Keratinocyte (primary cell): ENCODE data around the gene CEP170B. TPM values are rescaled to one million over a fixed set of nuclear protein-coding genes. Genes with fewer than 3 reads are reported as not detected.

ENCODE experiments used
- DNase-seq: peaks from one replicate; pipeline ENCODE4 v3.0.0-alpha.2; 2011; ENCODE audit warnings: low read depth, missing footprints, low spot score
- FAIRE-seq: peaks from 2 replicates; lab custom pipeline; 2011; peaks lifted over from hg19 to GRCh38; lab: Jason Lieb, UNC
- H2AFZ ChIP-seq: 2 replicates; pipeline ENCODE4 v1.6.0; 2012; ENCODE audit warnings: low read length, control low read depth, inconsistent platforms; ENCODE audit not compliant: control insufficient read depth
- H3K27ac ChIP-seq: 2 replicates; pipeline ENCODE4 v1.5.1; 2011; ENCODE audit warnings: low read length; ENCODE audit not compliant: control insufficient read depth, insufficient read depth
- H3K27me3 ChIP-seq: 3 replicates; pipeline ENCODE4 v1.6.0; 2011; ENCODE audit warnings: low read length; ENCODE audit not compliant: control insufficient read depth, insufficient read depth; ENCODE audit errors: extremely low read depth
- H3K36me3 ChIP-seq, 2 experiments: 2 replicates in 1 of 2; 3 replicates in 1 of 2; pipeline ENCODE4 v1.5.1; 2011; ENCODE audit warnings: low read length in 2 of 2, mild to moderate bottlenecking in 1 of 2; ENCODE audit not compliant: control insufficient read depth in 2 of 2, insufficient read depth in 2 of 2; ENCODE audit errors: extremely low read depth in 1 of 2
- H3K4me1 ChIP-seq: 3 replicates; pipeline ENCODE4 v1.5.1; 2011; ENCODE audit warnings: low read length; ENCODE audit not compliant: control insufficient read depth, insufficient read depth; ENCODE audit errors: extremely low read depth
- H3K4me2 ChIP-seq: 3 replicates; pipeline ENCODE4 v1.6.0; 2011; ENCODE audit warnings: low read depth, low read length; ENCODE audit not compliant: control insufficient read depth, insufficient read depth; ENCODE audit errors: extremely low read depth
- H3K4me3 ChIP-seq, 3 experiments: fragments of 200-600 bp in 1 of 3; sonication (generic) in 1 of 3; 2 replicates in 2 of 3; 3 replicates in 1 of 3; pipeline ENCODE4 v1.5.1; 2011 to 2016; ENCODE audit warnings: low read length in 3 of 3, mild to moderate bottlenecking in 3 of 3, control low read depth in 2 of 3, inconsistent platforms in 1 of 3, low read depth in 1 of 3, mixed read lengths in 1 of 3, mixed run types in 1 of 3, moderate library complexity in 1 of 3; ENCODE audit not compliant: control insufficient read depth in 2 of 3, insufficient read depth in 2 of 3; ENCODE audit errors: extremely low read depth in 1 of 3
- H3K79me2 ChIP-seq: 2 replicates; pipeline ENCODE4 v1.6.0; 2012; ENCODE audit warnings: low read length; ENCODE audit not compliant: control insufficient read depth, insufficient read depth
- H3K9ac ChIP-seq: 3 replicates; pipeline ENCODE4 v1.6.0; 2011; ENCODE audit warnings: low read length; ENCODE audit not compliant: control insufficient read depth, insufficient read depth; ENCODE audit errors: extremely low read depth
- H3K9me1 ChIP-seq: 3 replicates; pipeline ENCODE4 v1.6.0; 2011; ENCODE audit warnings: low read length; ENCODE audit not compliant: control insufficient read depth, insufficient read depth; ENCODE audit errors: extremely low read depth
- H3K9me3 ChIP-seq: 2 replicates; pipeline ENCODE4 v1.5.1; 2012; ENCODE audit warnings: low read depth, low read length; ENCODE audit not compliant: control insufficient read depth
- H4K20me1 ChIP-seq: 3 replicates; pipeline ENCODE4 v1.6.0; 2011; ENCODE audit warnings: low read length; ENCODE audit not compliant: control insufficient read depth, insufficient read depth; ENCODE audit errors: extremely low read depth
- CTCF ChIP-seq, 3 experiments: IDR thresholded peaks in 1 of 3; conservative IDR thresholded peaks in 1 of 3; optimal IDR thresholded peaks in 1 of 3; 2 replicates in 2 of 3; 3 replicates in 1 of 3; pipeline versions ENCODE3 to v1.5.1; 2011; ENCODE audit warnings: low read length in 3 of 3, mild to moderate bottlenecking in 3 of 3, moderate library complexity in 2 of 3, control low read depth in 1 of 3, inconsistent platforms in 1 of 3; ENCODE audit not compliant: insufficient read depth in 2 of 3; ENCODE audit errors: extremely low read depth in 1 of 3
- EZH2 ChIP-seq: IDR thresholded peaks from one replicate; pipeline ENCODE4 v1.6.1; 2012; ENCODE audit warnings: inconsistent platforms, mild to moderate bottlenecking, low read length, moderate library complexity
- dilution Hi-C: fragments of 300-500 bp; cut with MboI; formaldehyde crosslinking; loops from one replicate; pipeline ENCODE4 v1.7.0; 2020; ENCODE audit warnings: low sequenced_read_pairs; ENCODE audit not compliant: extremely low pct_ligation_motif_present
- polyA plus RNA-seq, 5 experiments: library from polyadenylated mRNA; depleted of rRNA in 3 of 5; stranded (reverse) in 3 of 5; stranded (forward) in 1 of 5; unstranded in 1 of 5; fragments of >200 nt; gene quantifications; 1 replicate in 1 of 5; 2 replicates in 3 of 5; 3 replicates in 1 of 5; pipeline versions ENCODE4 v1.2.1 to v1.2.3, GENCODE V29; 2011 to 2012; ENCODE audit warnings: missing spikeins in 2 of 5, low read depth in 1 of 5, low replicate concordance in 1 of 5

CEP170B gene
- polyA plus RNA-seq, 1 donor (not counting 4 experiments of a cell fraction or from before 2014, with no cell fraction given), result 8.7 TPM

GRCh38 chr14:104938436-104938835 lies 73.4 kb downstream of the CEP170B start:
- DNase-seq, result no peak
- H3K27ac ChIP-seq, result no peak overlapping the region
- H2AFZ ChIP-seq, result no peak overlapping the region
- no peaks in the 10 kb centered on the region for H3K79me2 ChIP-seq
- no peak overlapping the region for H3K4me2 ChIP-seq
- H3K36me3 ChIP-seq, result peaks cover 27 to 33% of the 10 kb centered on the region in 2 experiments
- no peaks in the 10 kb centered on the region for H3K4me1 ChIP-seq
- FAIRE-seq, result no peak
- H3K27me3 ChIP-seq, result peaks cover 6% of the 10 kb centered on the region
- no peaks in the 10 kb centered on the region for H3K9me3 ChIP-seq
- TF ChIP-seq CTCF (optimal IDR thresholded peaks at IDR 0.05 in 1 of 3, IDR thresholded peaks at IDR 0.05 in 1 of 3, conservative IDR thresholded peaks at IDR 0.05 in 1 of 3; ENCODE audit: extremely low read depth in 1 of 3, insufficient read depth in 2 of 3, low read length in 3 of 3) (no peak), EZH2 (no peak)
- H3K9ac ChIP-seq, result no peak overlapping the region
- no peaks in the 10 kb centered on the region for H4K20me1 ChIP-seq
- dilution Hi-C loops, result no loop called here
- H3K4me3 ChIP-seq, result no peak overlapping the region
- H3K9me1 ChIP-seq, result peaks cover 2% of the 10 kb centered on the region

GRCh38 chr14:104938960-104939359 lies 73.9 kb downstream of the CEP170B start:
- Histone ChIP-seq H3K4me3 (no peak overlapping the region), H3K4me2 (no peak overlapping the region), H3K36me3 (peaks cover 27 to 36% of the 10 kb centered on the region in 2 experiments), H3K79me2 (no peaks in the 10 kb centered on the region), H3K9me1 (peaks cover 2% of the 10 kb centered on the region), H2AFZ (no peak overlapping the region), H3K4me1 (no peaks in the 10 kb centered on the region), H3K27me3 (peaks cover 6% of the 10 kb centered on the region), H3K27ac (no peak overlapping the region), H3K9ac (no peak overlapping the region), H3K9me3 (no peaks in the 10 kb centered on the region), H4K20me1 (no peaks in the 10 kb centered on the region)
- FAIRE-seq (no peak), DNase-seq (no peak)
- dilution Hi-C loops, result no loop called here
- TF ChIP-seq CTCF (optimal IDR thresholded peaks at IDR 0.05 in 1 of 3, IDR thresholded peaks at IDR 0.05 in 1 of 3, conservative IDR thresholded peaks at IDR 0.05 in 1 of 3; ENCODE audit: extremely low read depth in 1 of 3, insufficient read depth in 2 of 3, low read length in 3 of 3), result no peak
- TF ChIP-seq EZH2, result no peak
